ENCODE results near the gene IRAG1. TPM values are rescaled to one million over a fixed set of nuclear protein-coding genes. Genes with fewer than 3 reads are reported as not detected.

The IRAG1 gene, protein sequence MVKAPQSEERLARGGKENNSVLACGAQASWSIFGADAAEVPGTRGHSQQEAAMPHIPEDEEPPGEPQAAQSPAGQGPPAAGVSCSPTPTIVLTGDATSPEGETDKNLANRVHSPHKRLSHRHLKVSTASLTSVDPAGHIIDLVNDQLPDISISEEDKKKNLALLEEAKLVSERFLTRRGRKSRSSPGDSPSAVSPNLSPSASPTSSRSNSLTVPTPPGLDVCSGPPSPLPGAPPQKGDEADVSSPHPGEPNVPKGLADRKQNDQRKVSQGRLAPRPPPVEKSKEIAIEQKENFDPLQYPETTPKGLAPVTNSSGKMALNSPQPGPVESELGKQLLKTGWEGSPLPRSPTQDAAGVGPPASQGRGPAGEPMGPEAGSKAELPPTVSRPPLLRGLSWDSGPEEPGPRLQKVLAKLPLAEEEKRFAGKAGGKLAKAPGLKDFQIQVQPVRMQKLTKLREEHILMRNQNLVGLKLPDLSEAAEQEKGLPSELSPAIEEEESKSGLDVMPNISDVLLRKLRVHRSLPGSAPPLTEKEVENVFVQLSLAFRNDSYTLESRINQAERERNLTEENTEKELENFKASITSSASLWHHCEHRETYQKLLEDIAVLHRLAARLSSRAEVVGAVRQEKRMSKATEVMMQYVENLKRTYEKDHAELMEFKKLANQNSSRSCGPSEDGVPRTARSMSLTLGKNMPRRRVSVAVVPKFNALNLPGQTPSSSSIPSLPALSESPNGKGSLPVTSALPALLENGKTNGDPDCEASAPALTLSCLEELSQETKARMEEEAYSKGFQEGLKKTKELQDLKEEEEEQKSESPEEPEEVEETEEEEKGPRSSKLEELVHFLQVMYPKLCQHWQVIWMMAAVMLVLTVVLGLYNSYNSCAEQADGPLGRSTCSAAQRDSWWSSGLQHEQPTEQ
- total RNA-seq, result 5.4 and 6.1 TPM in 2 replicates
- long read RNA-seq, partial matches to known transcripts, result 0 of 3 reads
- long read RNA-seq, other reads (novel, unspliced or antisense), result 3 of 3 reads

DNA sequence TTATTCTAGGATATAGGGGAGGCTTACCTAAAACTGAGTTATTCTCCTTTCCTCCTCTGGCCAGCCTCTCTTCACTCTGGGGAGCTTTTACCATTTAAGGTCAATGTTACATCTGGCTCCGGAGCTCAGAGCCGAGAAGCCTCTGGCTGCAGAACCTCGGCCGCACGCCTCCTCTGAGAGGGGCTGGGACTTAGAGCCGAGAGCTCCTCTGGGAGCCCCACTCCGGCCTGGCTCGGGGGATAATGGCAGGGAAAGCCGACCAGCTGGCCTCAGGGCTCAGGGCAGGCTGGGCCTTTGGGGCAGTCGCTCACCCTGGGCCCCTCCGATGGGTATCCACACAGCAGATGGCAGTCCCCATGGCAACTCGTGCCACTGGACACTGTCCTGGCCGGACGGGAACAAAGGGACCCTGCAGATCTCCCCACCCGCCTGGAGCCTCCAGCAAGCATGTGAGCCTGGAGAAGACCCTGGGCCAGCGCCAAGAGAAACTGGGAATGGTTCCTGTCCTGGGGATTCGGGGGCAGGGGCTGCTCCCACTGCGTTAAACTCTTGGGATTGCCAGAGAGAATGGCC, at the start of gene IRAG1:
Gene IRAG1 (minus strand): TSS at position 247 of the 573 bp plus-strand sequence. CDS start 153 bp downstream, at position 94.
- TF ChIP-seq, protein P1, sequence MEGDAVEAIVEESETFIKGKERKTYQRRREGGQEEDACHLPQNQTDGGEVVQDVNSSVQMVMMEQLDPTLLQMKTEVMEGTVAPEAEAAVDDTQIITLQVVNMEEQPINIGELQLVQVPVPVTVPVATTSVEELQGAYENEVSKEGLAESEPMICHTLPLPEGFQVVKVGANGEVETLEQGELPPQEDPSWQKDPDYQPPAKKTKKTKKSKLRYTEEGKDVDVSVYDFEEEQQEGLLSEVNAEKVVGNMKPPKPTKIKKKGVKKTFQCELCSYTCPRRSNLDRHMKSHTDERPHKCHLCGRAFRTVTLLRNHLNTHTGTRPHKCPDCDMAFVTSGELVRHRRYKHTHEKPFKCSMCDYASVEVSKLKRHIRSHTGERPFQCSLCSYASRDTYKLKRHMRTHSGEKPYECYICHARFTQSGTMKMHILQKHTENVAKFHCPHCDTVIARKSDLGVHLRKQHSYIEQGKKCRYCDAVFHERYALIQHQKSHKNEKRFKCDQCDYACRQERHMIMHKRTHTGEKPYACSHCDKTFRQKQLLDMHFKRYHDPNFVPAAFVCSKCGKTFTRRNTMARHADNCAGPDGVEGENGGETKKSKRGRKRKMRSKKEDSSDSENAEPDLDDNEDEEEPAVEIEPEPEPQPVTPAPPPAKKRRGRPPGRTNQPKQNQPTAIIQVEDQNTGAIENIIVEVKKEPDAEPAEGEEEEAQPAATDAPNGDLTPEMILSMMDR (conservative IDR thresholded peaks at IDR 0.05), result no peak
- Mint-ChIP-seq H3K4me3 (no peak within 1 kb of the TSS), H3K36me3 (ENCODE audit: low read depth) (peaks cover 5% of the 10 kb centered on the region), H3K4me1 (peaks cover 14% of the 10 kb centered on the region), H3K9me3 (peaks cover 3% of the 10 kb centered on the region), H3K27me3 (ENCODE audit: low read depth) (no peaks in the 10 kb centered on the region), H3K27ac (ENCODE audit: unreplicated experiment) (peak within 1 kb of the TSS; percentile 81)
- DNase-seq (ENCODE audit: low read depth, low spot score), result no peak

DNA sequence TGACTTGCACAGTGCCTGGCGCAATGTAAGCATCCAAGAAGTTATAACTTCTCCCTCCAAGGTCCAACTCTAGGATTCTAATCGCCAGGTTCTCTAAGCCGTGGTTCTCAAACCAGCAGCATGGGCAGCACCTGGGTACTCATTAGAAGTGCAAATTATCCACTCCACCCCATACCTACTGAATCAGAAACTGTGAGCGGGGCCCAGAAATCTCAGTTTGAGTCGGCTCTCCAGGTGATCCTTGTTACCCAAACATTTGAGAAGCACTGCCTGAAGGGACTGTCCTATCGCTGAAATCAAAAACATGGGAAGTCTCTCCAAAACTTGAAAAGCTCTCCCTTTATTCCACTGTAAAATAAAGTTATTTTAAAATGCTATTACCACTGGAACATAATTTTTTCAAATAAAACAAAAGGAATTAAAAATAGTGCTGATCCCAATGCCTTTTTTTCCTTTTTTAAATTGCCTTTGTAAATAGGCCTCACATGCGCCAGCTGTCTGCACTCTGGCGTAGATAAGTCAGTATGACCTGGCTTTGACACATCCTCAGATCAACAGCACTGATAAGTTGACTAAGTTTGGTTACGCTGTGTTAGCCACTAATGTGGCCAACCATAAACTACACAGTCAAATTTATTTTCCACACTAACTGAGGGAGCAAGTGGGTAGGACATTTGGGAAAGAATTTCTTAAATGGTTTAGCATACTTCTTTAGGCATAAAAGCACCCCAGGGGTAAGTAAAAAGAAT, 49.1 kb upstream of the IRAG1 start:
- Mint-ChIP-seq H3K9me3 (no peaks in the 10 kb centered on the region), H3K27ac (ENCODE audit: unreplicated experiment) (no peak overlapping the region), H3K4me1 (no peaks in the 10 kb centered on the region), H3K27me3 (ENCODE audit: low read depth) (peaks cover 2% of the 10 kb centered on the region), H3K4me3 (no peak overlapping the region), H3K36me3 (ENCODE audit: low read depth) (no peaks in the 10 kb centered on the region)
- TF ChIP-seq, protein P1 (conservative IDR thresholded peaks at IDR 0.05), result no peak
- no peak for DNase-seq (ENCODE audit: low read depth, low spot score)

DNA sequence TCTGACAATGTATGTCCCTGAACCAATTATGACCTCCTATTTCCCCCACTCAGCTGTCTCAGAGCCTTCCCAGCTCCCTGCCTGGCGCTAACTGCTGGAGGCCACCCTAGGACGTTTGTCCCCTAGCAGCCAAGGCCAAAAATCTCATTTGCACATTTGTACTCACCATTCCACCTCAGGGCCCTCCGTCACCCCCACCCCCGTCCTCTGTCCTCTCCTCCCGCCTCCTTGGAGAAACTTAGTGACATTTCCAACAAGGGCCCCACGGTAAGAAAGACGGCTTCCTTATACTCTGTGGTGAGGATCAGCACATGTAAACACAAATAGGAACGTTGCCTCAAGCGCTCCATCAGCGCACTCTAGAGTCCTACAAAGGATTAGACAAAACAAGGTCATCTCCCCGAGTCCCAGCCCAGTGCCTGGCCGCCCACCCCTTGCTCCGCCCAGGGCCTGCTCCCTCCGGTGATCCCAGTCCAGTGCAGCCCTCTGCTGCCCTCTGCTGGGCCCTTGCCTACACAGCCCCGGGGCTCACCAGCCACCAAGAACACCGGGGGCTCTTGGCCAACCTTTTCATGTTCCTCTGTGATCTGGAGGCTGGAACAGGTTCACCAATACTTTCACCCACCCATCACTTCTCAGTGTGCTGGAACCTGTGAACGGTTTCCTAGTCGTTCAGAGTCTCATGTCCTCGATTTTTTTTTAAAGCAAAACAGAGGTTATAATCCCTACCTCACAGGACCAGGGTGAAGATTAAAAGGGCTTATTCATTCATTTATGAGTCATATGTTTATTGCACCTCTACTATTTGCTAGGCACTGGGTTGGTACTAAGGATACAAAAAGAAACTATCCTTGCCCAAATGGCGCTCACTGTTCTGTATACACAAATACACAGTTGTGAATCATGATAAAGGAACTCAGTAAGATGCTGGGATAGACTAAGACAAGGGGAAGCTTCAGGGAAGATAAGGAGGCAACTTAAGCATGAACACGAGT, 42.2 kb upstream of the IRAG1 start:
- Mint-ChIP-seq H3K27me3 (ENCODE audit: low read depth) (peaks cover 4% of the 10 kb centered on the region), H3K4me3 (peak overlapping the region; percentile 81), H3K36me3 (ENCODE audit: low read depth) (no peaks in the 10 kb centered on the region), H3K9me3 (no peaks in the 10 kb centered on the region), H3K4me1 (peaks cover 14% of the 10 kb centered on the region), H3K27ac (ENCODE audit: unreplicated experiment) (peak overlapping the region; percentile 76)
- TF ChIP-seq, protein P1 (conservative IDR thresholded peaks at IDR 0.05), result peak; percentile 99
- DNase-seq (ENCODE audit: low read depth, low spot score), result peak; percentile 98

DNA sequence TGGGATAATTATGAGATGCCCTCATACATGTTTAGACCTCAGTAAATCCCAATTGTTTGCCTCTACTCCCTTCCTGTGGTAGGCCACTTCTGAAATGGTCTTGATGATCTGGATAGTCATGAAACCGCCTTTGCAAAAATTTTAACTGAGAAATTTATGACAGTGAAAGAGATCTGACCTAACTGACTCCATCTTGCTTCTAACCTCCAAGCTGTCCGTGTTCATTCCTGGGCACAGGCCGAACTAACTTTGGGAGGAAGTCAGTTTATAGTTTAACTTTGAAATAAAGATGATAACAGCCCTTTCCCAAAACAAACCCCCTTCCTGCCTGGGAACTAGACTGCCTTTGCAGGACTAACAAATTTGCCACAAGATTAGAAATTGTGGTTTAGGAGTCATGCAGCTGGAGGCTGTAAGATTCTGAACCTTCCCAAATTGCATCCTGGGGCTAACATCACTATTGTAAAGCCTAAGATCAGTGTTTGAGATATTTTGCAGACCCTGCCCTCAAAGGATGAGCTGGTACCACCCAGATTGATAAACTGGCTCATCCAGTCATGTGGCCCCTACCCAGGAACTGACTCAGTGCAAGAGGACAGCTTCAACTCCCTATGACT, 37.6 kb upstream of the IRAG1 start:
- H3K4me3 Mint-ChIP-seq, result no peak overlapping the region
- peaks cover 28% of the 10 kb centered on the region for H3K4me1 Mint-ChIP-seq
- TF ChIP-seq, protein P1 (conservative IDR thresholded peaks at IDR 0.05), result no peak
- H3K27ac Mint-ChIP-seq (ENCODE audit: unreplicated experiment), result no peak overlapping the region
- H3K27me3 Mint-ChIP-seq (ENCODE audit: low read depth), result peaks cover 2% of the 10 kb centered on the region
- H3K9me3 Mint-ChIP-seq, result no peaks in the 10 kb centered on the region
- no peaks in the 10 kb centered on the region for H3K36me3 Mint-ChIP-seq (ENCODE audit: low read depth)
- DNase-seq (ENCODE audit: low read depth, low spot score), result no peak
